SU-DHL-6 (cell line): ENCODE results near the gene SLC25A25.

ENCODE experiments used
- H2AFZ ChIP-seq: fragments of 200-600 bp; sonication (generic); 2 replicates; pipeline ENCODE4 v1.6.1; 2014; ENCODE audit warnings: low read depth, mild to moderate bottlenecking, moderate library complexity, mixed read lengths, antibody characterized with exemption, low read length; ENCODE audit not compliant: severe bottlenecking
- H3F3A ChIP-seq: fragments of 200-600 bp; shearing (Covaris generic); 2 replicates; pipeline ENCODE4 v1.6.0; 2016; ENCODE audit warnings: antibody characterized with exemption, mild to moderate bottlenecking; ENCODE audit not compliant: insufficient read depth
- H3K27ac ChIP-seq: fragments of 200-600 bp; sonication (generic); 2 replicates; pipeline ENCODE4 v1.5.1; 2016; ENCODE audit warnings: low read depth, mild to moderate bottlenecking, low read length, moderate library complexity, mixed read lengths
- H3K27me3 ChIP-seq: fragments of 200-600 bp; sonication (generic), shearing (Covaris generic); 2 replicates; pipeline ENCODE4 v1.6.0; 2014; ENCODE audit warnings: mild to moderate bottlenecking, low read length
- H3K36me3 ChIP-seq: fragments of 200-600 bp; sonication (generic); 2 replicates; pipeline ENCODE4 v1.6.1; 2014; ENCODE audit warnings: mild to moderate bottlenecking, low read length, mixed read lengths
- H3K4me2 ChIP-seq: fragments of 300-600, 200-600 bp; shearing (Covaris generic), sonication (generic); 2 replicates; pipeline ENCODE4 v1.6.0; 2014; ENCODE audit warnings: low read length, low read depth, mild to moderate bottlenecking; ENCODE audit not compliant: poor library complexity, severe bottlenecking
- H3K4me3 ChIP-seq: fragments of 200-600 bp; sonication (generic); 2 replicates; pipeline ENCODE4 v1.5.1; 2014; ENCODE audit warnings: antibody characterized with exemption, low read length, mild to moderate bottlenecking, mixed read lengths; ENCODE audit not compliant: insufficient read depth, poor library complexity, severe bottlenecking
- H3K79me2 ChIP-seq: fragments of 200-600 bp; sonication (generic); 2 replicates; pipeline ENCODE4 v1.6.1; 2014; ENCODE audit warnings: mild to moderate bottlenecking, low read length, moderate library complexity; ENCODE audit not compliant: insufficient read depth
- H3K9ac ChIP-seq: fragments of 200-600 bp; sonication (generic); 2 replicates; pipeline ENCODE4 v1.7.0; 2014; ENCODE audit warnings: mild to moderate bottlenecking, low read length
- H3K9me2 ChIP-seq: fragments of 200-600 bp; sonication (generic); replicated peaks from 2 replicates; pipeline ENCODE4 v1.6.1; 2014; ENCODE audit warnings: low read length; ENCODE audit not compliant: insufficient read depth
- H3K9me3 ChIP-seq: fragments of 200-600 bp; sonication (generic); 2 replicates; pipeline ENCODE4 v1.6.1; 2014; ENCODE audit warnings: low read length, mixed read lengths; ENCODE audit not compliant: insufficient read depth
- H4K20me1 ChIP-seq: fragments of 200-600 bp; sonication (generic); 2 replicates; pipeline ENCODE4 v1.6.1; 2014; ENCODE audit warnings: low read depth, mild to moderate bottlenecking, antibody characterized with exemption, low read length, moderate library complexity, mixed read lengths
- EZH2phosphoT487 ChIP-seq: fragments of 200-600 bp; sonication (generic), shearing (Covaris generic); conservative IDR thresholded peaks from 2 replicates; pipeline ENCODE4 v1.6.1; 2018; ENCODE audit warnings: mild to moderate bottlenecking, antibody characterized with exemption, low read length, moderate library complexity, mixed read lengths
- TF ChIP-seq, protein P1 (sequence below): fragments of 200-600 bp; sonication (generic); IDR thresholded peaks from one replicate; pipeline ENCODE4 v1.5.1; 2017; ENCODE audit warnings: antibody characterized with exemption, mild to moderate bottlenecking, low read length, moderate library complexity; ENCODE audit not compliant: insufficient read depth, poor library complexity, severe bottlenecking

Gene SLC25A25

GRCh38 chr9:128067645-128068385 lies at the start of gene SLC25A25:
SLC25A25 (plus strand) TSS chr9:128068232; CDS start chr9:128068320, 88 bp downstream.
- peak within 1 kb of the TSS; percentile 91 for H3K27ac ChIP-seq
- no peaks in the 10 kb centered on the region for H3K27me3 ChIP-seq
- TF ChIP-seq, protein P1, sequence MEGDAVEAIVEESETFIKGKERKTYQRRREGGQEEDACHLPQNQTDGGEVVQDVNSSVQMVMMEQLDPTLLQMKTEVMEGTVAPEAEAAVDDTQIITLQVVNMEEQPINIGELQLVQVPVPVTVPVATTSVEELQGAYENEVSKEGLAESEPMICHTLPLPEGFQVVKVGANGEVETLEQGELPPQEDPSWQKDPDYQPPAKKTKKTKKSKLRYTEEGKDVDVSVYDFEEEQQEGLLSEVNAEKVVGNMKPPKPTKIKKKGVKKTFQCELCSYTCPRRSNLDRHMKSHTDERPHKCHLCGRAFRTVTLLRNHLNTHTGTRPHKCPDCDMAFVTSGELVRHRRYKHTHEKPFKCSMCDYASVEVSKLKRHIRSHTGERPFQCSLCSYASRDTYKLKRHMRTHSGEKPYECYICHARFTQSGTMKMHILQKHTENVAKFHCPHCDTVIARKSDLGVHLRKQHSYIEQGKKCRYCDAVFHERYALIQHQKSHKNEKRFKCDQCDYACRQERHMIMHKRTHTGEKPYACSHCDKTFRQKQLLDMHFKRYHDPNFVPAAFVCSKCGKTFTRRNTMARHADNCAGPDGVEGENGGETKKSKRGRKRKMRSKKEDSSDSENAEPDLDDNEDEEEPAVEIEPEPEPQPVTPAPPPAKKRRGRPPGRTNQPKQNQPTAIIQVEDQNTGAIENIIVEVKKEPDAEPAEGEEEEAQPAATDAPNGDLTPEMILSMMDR: no peak
- no peak for TF ChIP-seq EZH2phosphoT487
- no peaks in the 10 kb centered on the region for H4K20me1 ChIP-seq
- peak within 1 kb of the TSS; percentile 76 for H3K4me3 ChIP-seq
- no peaks in the 10 kb centered on the region for H3K36me3 ChIP-seq
- H3K79me2 ChIP-seq: peaks cover 51% of the 10 kb centered on the region
- H3K4me2 ChIP-seq: peak within 1 kb of the TSS; percentile 94
- H3F3A ChIP-seq: peaks cover 30% of the 10 kb centered on the region
- H3K9ac ChIP-seq: peak within 1 kb of the TSS; percentile 87
- no peaks in the 10 kb centered on the region for H3K9me3 ChIP-seq
- no peaks in the 10 kb centered on the region for H3K9me2 ChIP-seq
- peak within 1 kb of the TSS; percentile 52 for H2AFZ ChIP-seq

DNA sequence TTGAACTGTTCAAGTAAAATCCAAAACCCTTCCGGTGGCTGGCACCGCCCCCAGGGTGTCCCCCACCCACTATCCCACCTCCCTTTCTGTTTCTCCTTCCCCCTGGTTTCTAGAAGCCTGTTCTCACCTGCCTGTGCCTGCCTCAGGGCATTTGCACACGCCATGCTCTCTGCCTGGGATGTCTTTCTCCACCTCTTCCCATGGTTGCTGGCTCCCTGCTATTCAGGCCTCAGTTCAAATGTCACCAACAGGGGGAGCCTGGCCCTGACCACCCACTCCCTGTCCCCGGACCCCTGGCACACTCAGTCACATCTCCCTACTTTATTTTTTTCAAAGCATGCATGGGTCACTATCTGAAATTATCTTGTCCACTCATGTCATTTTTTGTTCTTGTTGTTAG lies 47.3 kb upstream of the SLC25A25 start:
- Histone ChIP-seq H3K9me2 (no peaks in the 10 kb centered on the region), H3K9me3 (no peaks in the 10 kb centered on the region), H3K4me2 (no peak overlapping the region), H3F3A (peaks cover 11% of the 10 kb centered on the region; the same call in 1 of the 2 replicates), H2AFZ (no peak overlapping the region), H3K9ac (no peak overlapping the region), H3K4me3 (no peak overlapping the region), H3K79me2 (no peaks in the 10 kb centered on the region), H4K20me1 (no peaks in the 10 kb centered on the region), H3K36me3 (no peaks in the 10 kb centered on the region), H3K27me3 (no peaks in the 10 kb centered on the region), H3K27ac (no peak overlapping the region)
- TF ChIP-seq, protein P1: peak; percentile 41
- TF ChIP-seq EZH2phosphoT487: no peak

DNA sequence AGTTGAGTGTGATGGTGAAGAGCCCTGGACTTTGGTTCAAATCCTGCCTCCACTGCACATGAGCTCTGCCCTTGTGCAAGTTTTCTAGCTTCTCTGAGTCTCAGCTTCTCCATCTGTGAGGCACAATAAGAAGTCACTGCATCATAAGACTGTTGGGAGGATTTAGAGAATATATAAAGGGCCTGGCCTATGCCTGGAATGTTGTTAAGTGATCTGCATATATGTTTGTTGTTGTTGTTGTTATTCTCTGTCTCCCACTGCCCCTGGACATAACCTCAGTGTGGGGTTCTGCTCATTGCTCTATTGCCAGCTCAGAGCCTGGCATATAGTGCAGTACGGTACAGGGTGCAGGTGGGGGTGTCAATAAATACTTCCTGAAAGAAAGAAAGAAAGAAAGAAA lies 46.9 kb upstream of the SLC25A25 start:
- Histone ChIP-seq H3K79me2 (no peaks in the 10 kb centered on the region), H3K9ac (no peak overlapping the region), H3F3A (peaks cover 11% of the 10 kb centered on the region; the same call in 1 of the 2 replicates), H3K9me3 (no peaks in the 10 kb centered on the region), H4K20me1 (no peaks in the 10 kb centered on the region), H2AFZ (no peak overlapping the region), H3K27me3 (no peaks in the 10 kb centered on the region), H3K9me2 (no peaks in the 10 kb centered on the region), H3K4me2 (no peak overlapping the region), H3K36me3 (no peaks in the 10 kb centered on the region), H3K27ac (no peak overlapping the region), H3K4me3 (no peak overlapping the region)
- TF ChIP-seq, protein P1: no peak
- no peak for TF ChIP-seq EZH2phosphoT487
